ENCODE results near the gene EVX1. TPM values are rescaled to one million over a fixed set of nuclear protein-coding genes. Genes with fewer than 3 reads are reported as not detected.

EVX1 gene
- total RNA-seq (2014; rRNA removed; shearing (Covaris generic)) = 0.31 TPM in 1 of 2 replicates, not detected in the other

GRCh38 chr7:27242555-27243339 is at the start of gene EVX1:
EVX1 (plus strand) TSS chr7:27242802; CDS start chr7:27243031, 229 bp downstream.
- peak; percentile 25 for DNase-seq (ENCODE audit: low spot score)

GRCh38 chr7:27193335-27194001 is 49.1 kb upstream of the EVX1 start:
- peak; percentile 74 for DNase-seq (ENCODE audit: low spot score)

GRCh38 chr7:27194002-27194352 is 48.6 kb upstream of the EVX1 start:
- DNase-seq (ENCODE audit: low spot score) = no peak

- DNase-seq (ENCODE audit: low spot score) = peak; percentile 75
These were observed 47.8 kb upstream of the EVX1 start for GRCh38 chr7:27194686-27195379.

- peak; percentile 98 for DNase-seq (ENCODE audit: low spot score)
These were observed 46.3 kb upstream of the EVX1 start for GRCh38 chr7:27196287-27196767.

GRCh38 chr7:27197137-27198042 is 45.2 kb upstream of the EVX1 start:
- DNase-seq (ENCODE audit: low spot score) = peak; percentile 83

DNA sequence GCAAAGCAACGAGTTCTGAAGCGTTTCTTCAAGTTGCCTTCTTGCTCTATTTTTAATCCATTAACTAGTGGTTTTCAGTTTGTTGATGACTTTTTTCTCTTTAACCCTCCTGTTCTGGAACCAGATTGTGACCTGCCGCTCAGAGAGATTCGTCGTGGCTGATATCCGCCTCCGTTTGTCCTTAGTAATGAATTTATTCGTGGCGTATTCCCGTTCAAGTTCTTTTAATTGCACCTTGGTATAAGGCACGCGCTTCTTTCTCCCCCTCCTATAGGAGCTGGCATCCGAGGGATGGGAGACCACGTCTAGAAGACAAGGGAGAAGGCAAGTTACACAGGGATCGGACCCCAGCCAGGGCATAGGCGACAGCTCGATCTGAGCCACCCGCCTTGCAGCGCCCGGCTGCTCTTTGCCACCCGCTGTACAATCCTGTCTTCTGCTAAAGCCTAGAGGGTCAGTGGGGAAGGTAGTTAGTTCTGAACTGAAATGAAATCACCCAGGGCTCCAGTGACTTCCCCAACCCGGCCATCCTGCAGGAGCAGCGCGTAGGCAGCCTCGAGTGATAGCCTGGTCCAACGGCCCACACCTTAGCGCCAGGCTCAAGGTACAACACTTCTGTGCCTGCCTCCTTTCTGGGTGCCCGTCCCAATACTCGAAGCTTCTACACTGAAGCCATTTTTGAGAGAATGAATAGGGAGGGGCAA is 44.3 kb upstream of the EVX1 start:
- peak; percentile 77 for DNase-seq (ENCODE audit: low spot score)

- DNase-seq (ENCODE audit: low spot score) = peak; percentile 60
These were observed 43.5 kb upstream of the EVX1 start for GRCh38 chr7:27198871-27199801.

- peak; percentile 92 for DNase-seq (ENCODE audit: low spot score)
These were observed 42.5 kb upstream of the EVX1 start, which contains the start of gene HOXA13 for GRCh38 chr7:27199849-27200760. HOXA13 (minus strand) TSS chr7:27200091; CDS start chr7:27200077, 14 bp downstream.

- peak; percentile 87 for DNase-seq (ENCODE audit: low spot score)
These were observed 41.6 kb upstream of the EVX1 start for GRCh38 chr7:27200761-27201579.

GRCh38 chr7:27201580-27202017 is 41.0 kb upstream of the EVX1 start:
- DNase-seq (ENCODE audit: low spot score) = no peak

DNA sequence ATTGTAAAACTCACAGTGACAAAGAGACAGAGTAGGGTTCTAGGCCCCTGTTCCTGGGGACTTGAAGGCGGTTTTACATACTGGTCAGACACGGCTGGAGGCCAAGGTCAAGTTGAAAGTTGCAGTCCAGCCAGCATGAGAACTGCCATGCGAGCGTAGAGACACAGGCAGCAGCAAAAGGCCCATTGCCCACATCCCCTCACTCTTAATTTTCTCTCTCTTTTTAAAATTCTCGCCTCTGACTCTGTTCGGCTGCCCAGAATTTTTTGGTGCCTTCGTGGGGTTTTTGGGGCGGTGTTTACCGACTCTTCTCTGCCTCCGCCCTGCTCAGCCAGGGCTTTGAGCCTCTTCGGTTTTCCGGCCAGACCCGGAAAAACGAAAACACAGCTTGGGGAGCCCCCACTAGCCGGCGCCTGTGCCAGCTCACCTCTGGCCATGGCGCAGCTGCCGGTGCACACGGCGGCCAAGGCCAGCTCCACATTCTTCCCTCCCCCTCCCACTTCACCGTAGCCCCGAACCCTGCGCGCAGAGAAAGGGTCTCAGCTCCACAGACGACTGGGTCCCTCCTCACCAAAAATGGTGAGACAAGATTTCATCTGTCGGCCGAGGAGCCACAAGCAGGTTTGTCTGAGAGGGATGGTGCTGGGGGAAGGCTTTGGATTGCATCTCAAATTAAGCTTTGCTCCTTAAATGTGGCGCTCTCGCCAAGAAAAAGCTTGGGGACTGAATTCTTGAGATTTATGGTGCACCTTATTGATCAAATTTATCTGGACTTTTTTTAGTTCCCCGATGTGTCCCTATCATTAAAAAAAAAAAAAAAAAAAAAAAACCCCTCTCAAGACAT is 40.4 kb upstream of the EVX1 start:
- DNase-seq (ENCODE audit: low spot score) = peak; percentile 63

DNA sequence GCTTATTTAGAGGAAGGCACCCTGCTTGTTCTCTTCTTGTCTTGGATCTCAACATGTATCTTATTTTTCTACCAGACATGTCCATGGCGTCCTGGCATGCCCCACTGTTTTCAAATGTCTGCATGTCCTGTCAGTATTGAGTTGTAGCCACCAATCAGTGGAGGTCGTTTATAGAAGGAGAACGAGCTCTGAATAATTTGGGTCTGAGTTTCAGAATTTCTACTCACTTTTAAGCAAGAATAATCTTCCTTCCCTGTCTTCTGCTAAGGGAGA is 39.8 kb upstream of the EVX1 start:
- no peak for DNase-seq (ENCODE audit: low spot score)

DNA sequence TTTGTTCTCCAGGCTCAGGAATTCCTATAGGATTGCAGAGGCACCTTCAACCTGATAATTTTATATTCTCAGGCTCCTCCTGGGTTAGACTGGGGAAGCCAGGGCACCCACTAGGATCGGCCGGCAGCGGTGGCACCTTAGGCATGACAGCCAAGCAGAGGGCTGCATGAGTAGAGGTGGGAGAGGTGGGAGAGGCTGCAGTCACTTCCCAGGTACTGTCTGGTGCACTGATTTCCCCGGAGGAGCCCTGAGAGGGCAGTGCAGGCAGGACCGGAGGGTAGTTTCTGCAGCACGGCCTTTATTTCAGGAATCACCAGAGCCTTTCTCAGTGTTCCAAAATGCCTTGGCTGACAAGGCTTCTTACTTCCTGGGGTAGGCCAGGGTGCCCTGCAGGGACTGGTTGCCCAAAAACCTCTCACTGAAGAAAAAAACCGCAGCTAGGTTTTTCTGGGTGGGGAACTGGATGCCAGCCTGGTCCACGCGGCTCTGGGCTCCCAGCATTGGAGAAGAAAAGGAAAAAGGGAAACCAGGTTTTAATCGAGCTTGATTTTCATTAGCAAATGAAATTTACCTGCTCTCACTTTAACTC is 39.1 kb upstream of the EVX1 start:
- DNase-seq (ENCODE audit: low spot score) = peak; percentile 71

DNA sequence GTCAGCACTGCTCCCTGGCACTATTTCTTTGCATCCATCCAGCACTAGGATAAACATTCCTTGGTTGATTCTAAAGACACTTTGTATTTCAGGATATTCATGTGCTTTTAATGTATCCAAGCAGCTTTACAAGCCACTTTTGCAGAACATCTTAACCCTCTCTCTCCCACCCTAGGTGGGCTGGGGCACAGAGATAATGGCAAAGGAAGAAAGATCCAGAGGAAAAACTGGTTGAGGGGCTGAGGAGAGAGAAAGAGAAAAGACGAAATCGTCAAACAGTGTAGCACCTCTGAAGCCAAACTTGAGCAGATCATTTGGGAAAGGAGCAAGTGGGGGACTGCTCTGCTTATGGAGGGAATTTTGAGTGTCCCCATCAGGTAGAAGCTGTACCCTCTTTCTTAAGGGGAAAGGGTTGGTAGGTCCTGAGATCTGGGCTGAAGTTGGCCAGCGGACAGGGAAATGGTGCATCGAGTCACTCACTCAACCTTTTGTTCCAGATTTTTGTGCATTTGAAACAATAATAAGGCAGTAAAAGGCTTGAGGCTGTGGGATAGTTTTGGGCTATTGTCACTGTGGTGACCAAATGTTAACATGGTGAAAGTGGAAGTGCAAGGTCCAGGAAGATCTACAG is 38.5 kb upstream of the EVX1 start:
- peak; percentile 70 for DNase-seq (ENCODE audit: low spot score)

GRCh38 chr7:27204851-27205322 is 37.7 kb upstream of the EVX1 start:
- peak; percentile 71 for DNase-seq (ENCODE audit: low spot score)

Measured in HT-29 (cell line).